MM.1S (cell line): ENCODE results near the gene ADIPOR2.

Experiments used
- EZH2 ChIP-seq: fragments of 300-600 bp; sonication (generic); optimal IDR thresholded peaks from 2 replicates; pipeline ENCODE3; 2017; ENCODE audit warnings: low read depth, mild to moderate bottlenecking, antibody characterized with exemption, low read length, mixed read lengths
- EZH2phosphoT487 ChIP-seq: fragments of 300-600 bp; sonication (generic); IDR thresholded peaks from 2 replicates; pipeline ENCODE4 v1.6.1; 2018; ENCODE audit warnings: antibody characterized with exemption, low read length
- TF ChIP-seq, protein P1 (sequence below): fragments of 300-600 bp; sonication (generic); IDR thresholded peaks from 2 replicates; pipeline ENCODE4 v1.5.1; 2016; ENCODE audit warnings: antibody characterized with exemption, low read length, mixed read lengths

DNA sequence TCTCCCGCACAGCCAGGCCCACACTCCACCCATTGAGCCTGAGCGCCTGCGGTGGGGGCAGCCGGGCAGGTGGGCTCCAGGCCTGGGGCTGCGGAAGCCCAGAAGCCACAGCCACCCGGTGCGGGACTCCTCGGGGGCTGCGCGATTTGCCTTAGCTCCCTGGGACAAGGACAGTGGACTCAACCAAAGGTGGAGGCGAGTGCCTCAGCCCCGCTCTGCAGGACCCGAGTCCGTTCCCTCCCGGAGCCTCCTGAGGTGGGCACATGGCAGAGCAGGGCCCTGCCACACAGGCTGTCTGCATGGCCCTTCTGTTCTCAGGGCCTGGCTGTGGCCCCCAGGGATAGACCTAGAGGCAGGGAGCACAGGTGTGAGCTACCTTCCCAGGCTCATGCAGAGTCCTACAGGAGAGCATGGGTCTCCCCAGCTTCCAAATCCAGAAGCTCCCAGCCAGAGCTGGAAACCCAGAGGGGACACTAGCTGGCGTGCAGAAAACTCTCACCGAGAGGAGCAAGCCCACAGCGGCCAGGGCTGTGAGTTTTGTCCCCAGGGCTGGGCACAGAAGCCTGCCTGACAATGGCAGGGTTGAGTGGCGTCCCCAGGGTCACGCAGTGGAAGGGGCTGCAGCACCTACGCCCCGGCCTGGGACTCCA, 107.2 kb downstream of the ADIPOR2 start:
- TF ChIP-seq, protein P1, sequence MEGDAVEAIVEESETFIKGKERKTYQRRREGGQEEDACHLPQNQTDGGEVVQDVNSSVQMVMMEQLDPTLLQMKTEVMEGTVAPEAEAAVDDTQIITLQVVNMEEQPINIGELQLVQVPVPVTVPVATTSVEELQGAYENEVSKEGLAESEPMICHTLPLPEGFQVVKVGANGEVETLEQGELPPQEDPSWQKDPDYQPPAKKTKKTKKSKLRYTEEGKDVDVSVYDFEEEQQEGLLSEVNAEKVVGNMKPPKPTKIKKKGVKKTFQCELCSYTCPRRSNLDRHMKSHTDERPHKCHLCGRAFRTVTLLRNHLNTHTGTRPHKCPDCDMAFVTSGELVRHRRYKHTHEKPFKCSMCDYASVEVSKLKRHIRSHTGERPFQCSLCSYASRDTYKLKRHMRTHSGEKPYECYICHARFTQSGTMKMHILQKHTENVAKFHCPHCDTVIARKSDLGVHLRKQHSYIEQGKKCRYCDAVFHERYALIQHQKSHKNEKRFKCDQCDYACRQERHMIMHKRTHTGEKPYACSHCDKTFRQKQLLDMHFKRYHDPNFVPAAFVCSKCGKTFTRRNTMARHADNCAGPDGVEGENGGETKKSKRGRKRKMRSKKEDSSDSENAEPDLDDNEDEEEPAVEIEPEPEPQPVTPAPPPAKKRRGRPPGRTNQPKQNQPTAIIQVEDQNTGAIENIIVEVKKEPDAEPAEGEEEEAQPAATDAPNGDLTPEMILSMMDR: no peak
- TF ChIP-seq EZH2 (no peak), EZH2phosphoT487 (no peak)
